HG03520 (cell line): ENCODE measurements around the gene PEX11G.
"Not testable (repeated sequence)": the region's sequence is repeated elsewhere in the genome, so short reads cannot be mapped to it uniquely, and the experiment has no call there.

Experiments
- ATAC-seq: cut with Tn5 transposase; IDR thresholded peaks from one replicate; pipeline ENCODE4 v1.9.1; 2021; ENCODE audit warnings: mild to moderate bottlenecking, moderate library complexity; ENCODE audit not compliant: unreplicated experiment

The PEX11G gene

GRCh38 chr19:7441468-7442146 is 47.2 kb downstream of the PEX11G start:
- no peak for ATAC-seq

GRCh38 chr19:7440188-7440975 is 48.5 kb downstream of the PEX11G start:
- ATAC-seq, result no peak

- ATAC-seq, result no peak
Measured at GRCh38 chr19:7435586-7435985, 53.2 kb downstream of the PEX11G start.

GRCh38 chr19:7434391-7434790 is 54.4 kb downstream of the PEX11G start:
- ATAC-seq, result no peak

GRCh38 chr19:7433456-7433855 is 55.4 kb downstream of the PEX11G start:
- ATAC-seq, result not testable (repeated sequence)

- no peak for ATAC-seq
Measured at GRCh38 chr19:7429638-7430282, 59.1 kb downstream of the PEX11G start.

GRCh38 chr19:7428651-7429113 is 60.2 kb downstream of the PEX11G start:
- no peak for ATAC-seq

GRCh38 chr19:7427944-7428343 is 60.9 kb downstream of the PEX11G start:
- no peak for ATAC-seq

GRCh38 chr19:7426986-7427385 is 61.8 kb downstream of the PEX11G start:
- ATAC-seq, result no peak
